ENCODE measurements around the gene NDUFS8. TPM values are rescaled to one million over a fixed set of nuclear protein-coding genes. Genes with fewer than 3 reads are reported as not detected.

Gene NDUFS8
- total RNA-seq, 1 donor from 2014 or later: 63.9 TPM

- intact Hi-C loops (cut with DNase I): no loop called here
- DNase-seq (ENCODE audit: low spot score): no peak
- no peak for ATAC-seq
These were observed 11.9 kb downstream of the NDUFS8 start for GRCh38 chr11:68042219-68043028.

GRCh38 chr11:68043029-68043348, 12.5 kb downstream of the NDUFS8 start:
- DNase-seq (ENCODE audit: low spot score) (no peak), ATAC-seq (no peak)
- intact Hi-C loops (cut with DNase I): no loop called here

GRCh38 chr11:68043349-68044144, 13.1 kb downstream of the NDUFS8 start:
- ATAC-seq (no peak), DNase-seq (ENCODE audit: low spot score) (no peak)
- intact Hi-C loops (cut with DNase I): no loop called here

- no peak for DNase-seq (ENCODE audit: low spot score)
- no peak for ATAC-seq
- intact Hi-C loops (cut with DNase I): no loop called here
These were observed 13.8 kb downstream of the NDUFS8 start for GRCh38 chr11:68044145-68044813.

- DNase-seq (ENCODE audit: low spot score) (no peak), ATAC-seq (no peak)
- intact Hi-C loops (cut with DNase I): no loop called here
These were observed 14.4 kb downstream of the NDUFS8 start for GRCh38 chr11:68044898-68045351.

- no peak for DNase-seq (ENCODE audit: low spot score)
- intact Hi-C loops (cut with DNase I): no loop called here
These were observed 17.2 kb downstream of the NDUFS8 start for GRCh38 chr11:68047437-68048290.

DNA sequence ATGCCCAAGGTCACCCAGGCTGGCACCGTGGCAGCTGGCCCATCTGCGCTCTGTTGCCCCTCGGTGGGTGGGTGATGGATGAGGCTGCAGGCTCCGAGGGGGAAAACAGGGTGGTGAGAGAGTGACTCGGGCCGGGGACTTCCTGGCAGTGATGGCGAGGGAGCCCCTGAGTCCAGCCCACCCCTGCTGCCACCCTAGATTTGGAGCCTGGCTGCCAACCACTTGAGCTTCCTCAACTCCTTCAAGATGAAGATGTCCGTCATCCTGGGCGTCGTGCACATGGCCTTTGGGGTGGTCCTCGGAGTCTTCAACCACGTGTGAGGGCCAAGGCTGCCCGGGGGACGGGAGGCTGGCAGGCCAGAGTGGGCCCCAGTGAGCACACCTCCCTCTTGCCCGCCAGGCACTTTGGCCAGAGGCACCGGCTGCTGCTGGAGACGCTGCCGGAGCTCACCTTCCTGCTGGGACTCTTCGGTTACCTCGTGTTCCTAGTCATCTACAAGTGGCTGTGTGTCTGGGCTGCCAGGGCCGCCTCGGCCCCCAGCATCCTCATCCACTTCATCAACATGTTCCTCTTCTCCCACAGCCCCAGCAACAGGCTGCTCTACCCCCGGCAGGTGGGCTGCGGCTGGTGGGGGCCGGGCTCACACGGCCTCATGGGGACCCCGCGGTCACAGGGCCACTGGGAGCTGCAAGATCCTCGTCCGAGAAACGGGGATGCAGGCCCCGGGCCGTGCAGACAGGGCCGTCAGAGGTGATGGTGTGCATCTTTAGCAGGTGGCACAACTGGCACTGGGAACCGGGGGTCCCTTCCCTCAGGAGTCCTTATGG, 18.4 kb downstream of the NDUFS8 start:
- DNase-seq (ENCODE audit: low spot score): no peak
- intact Hi-C loops (cut with DNase I): no loop called here

More at GRCh38 chr11:68047437-68048290, 17.2 kb downstream of the NDUFS8 start:
- ATAC-seq: no peak

GRCh38 chr11:68049509-68050370, 19.3 kb downstream of the NDUFS8 start:
- intact Hi-C loops (cut with DNase I): no loop called here
- ATAC-seq (no peak), DNase-seq (ENCODE audit: low spot score) (no peak)

More for the DNA sequence above, 18.4 kb downstream of the NDUFS8 start:
- ATAC-seq: no peak

DNA sequence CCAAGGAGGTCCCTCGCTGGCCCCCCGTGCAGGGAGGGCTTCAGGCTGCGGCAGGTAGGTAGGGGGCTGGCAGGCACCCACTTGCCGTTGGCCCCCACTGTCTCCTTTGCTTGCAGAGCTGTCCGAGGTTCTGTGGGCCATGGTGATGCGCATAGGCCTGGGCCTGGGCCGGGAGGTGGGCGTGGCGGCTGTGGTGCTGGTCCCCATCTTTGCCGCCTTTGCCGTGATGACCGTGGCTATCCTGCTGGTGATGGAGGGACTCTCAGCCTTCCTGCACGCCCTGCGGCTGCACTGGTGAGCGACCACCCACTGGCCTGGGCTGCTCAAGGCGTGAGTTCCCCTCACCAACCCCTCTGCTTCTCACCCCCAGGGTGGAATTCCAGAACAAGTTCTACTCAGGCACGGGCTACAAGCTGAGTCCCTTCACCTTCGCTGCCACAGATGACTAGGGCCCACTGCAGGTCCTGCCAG, 19.9 kb downstream of the NDUFS8 start:
- intact Hi-C loops (cut with DNase I): no loop called here
- ATAC-seq: no peak
- no peak for DNase-seq (ENCODE audit: low spot score)

DNA sequence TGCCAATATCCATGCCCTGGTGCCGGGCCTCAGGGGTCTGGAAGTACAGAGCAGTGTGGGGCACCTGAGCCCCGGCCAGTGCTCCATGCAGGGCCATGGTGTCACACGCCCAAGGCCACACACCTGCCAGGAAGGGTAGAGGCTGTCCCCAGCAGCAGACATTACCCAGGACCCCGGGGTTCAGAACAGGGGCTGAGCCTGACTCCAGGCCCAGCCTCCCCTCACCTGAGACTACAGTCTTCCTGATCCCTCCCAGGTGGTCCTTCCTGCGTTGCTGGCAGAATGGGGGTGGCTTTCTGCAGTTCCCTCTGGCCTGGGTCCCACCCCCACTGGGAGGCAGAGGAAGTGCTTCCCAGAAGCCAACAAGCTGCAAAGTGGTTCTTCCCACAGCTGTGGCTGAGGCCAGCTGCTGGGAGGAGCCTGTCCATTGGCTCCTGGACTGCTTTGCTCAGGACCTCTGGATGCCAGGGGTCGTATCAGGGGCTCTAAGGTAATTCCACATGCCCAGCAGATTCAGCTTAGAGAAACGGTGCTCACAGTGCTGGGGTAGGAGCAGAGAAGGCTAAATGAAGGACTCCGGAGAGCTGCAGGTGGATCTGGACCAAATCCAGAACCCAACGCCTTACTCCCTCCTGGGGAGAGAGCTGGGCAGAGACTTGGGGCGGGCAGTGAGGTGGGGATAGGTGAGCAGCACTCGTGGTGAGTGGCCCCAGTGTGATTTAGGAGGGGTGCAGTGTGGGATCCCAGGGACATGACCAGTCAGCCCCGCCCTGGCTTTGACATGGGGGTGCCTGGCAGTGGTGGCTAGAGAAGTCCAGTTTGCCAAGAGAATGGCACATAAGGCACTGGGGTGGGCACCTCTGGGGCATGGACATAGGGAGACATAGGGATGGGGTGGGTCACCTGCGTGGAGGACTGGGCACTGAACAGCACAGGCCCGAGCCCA, 21.0 kb downstream of the NDUFS8 start:
- ATAC-seq: no peak
- DNase-seq (ENCODE audit: low spot score): peak; percentile 56
- intact Hi-C loops (cut with DNase I): no loop called here

GRCh38 chr11:68052137-68052873, 21.8 kb downstream of the NDUFS8 start:
- ATAC-seq (no peak), DNase-seq (ENCODE audit: low spot score) (no peak)
- intact Hi-C loops (cut with DNase I): no loop called here

GRCh38 chr11:68053117-68053516, 22.6 kb downstream of the NDUFS8 start:
- intact Hi-C loops (cut with DNase I): no loop called here
- peak; percentile 34 for ATAC-seq
- no peak for DNase-seq (ENCODE audit: low spot score)

- intact Hi-C loops (cut with DNase I): no loop called here
- ATAC-seq: no peak
- DNase-seq (ENCODE audit: low spot score): no peak
These were observed 23.7 kb downstream of the NDUFS8 start for GRCh38 chr11:68053981-68054812.
